Heart left ventricle (tissue), 13 donors: ENCODE measurements around the gene MYO5C.

ENCODE experiments used
- CTCF ChIP-seq, 12 donors: fragments of 200-600 bp; sonication (generic) in 4 of 12; IDR thresholded peaks; one replicate each; pipeline versions ENCODE4 v1.5.0 to v1.8.0; 2018 to 2022; ENCODE audit warnings: antibody characterized with exemption in 12 of 12, mild to moderate bottlenecking in 5 of 12
- POLR2A ChIP-seq, 2 donors: fragments of 450-650 bp; IDR thresholded peaks; one replicate each; pipeline ENCODE4 v1.6.1; 2017; ENCODE audit warnings: antibody characterized with exemption in 2 of 2, mild to moderate bottlenecking in 2 of 2, moderate library complexity in 2 of 2
- donor health status: ischemic (EF 13 %, LVEDD 7.1; RV severe dilation, severe dysfunction).
- donor health status: DM: no; HTN: yes; CAD: no.
- donor health status: DM: no; HTN: no; CAD: no.
- donor health status: ischemic (EF 25% LVEDD 6.9; RV normal size, moderate dysfunction).
- donor health status: ischemic (EF 25% LVEDD 5.7; RV mildly dilated, moderate dysfunction).
- donor health status: ischemic (EF 35%, LVEDD 5.7; RV mildly dilated, moderate dysfunction).
- donor health status: nonischemic (EF 11% LVEDD 7.7; RV severe dilation, severe dysfunction).
- donor health status: DM: yes; HTN: yes; CAD: no.
- donor health status: PGD.
- donor health status: ischemic (EF 29% LVEDD 5.4; RV normal size, mild dysfunction).
- donor health status: nonischemic (EF 23%, LVEDD 6.1; RV moderate dilation, normal function).

DNA sequence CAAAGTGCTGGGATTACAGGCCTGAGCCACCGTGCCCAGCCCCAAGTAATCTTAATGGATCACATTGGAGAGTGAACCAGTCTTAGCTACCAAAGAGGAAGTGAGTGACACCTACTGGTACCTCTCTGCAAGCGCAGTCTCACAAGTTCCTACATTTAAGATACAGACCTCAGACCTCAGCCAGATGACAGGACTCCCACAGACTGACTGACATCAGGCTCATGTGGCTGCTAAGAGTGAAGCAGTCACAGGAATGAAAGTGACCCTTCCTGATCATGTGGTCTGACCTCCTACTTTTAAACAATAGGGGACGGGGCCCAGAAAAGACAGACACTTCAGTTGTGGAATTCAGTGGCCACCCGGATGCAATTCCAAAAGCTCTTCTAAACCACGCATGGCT lies 68.1 kb downstream of the MYO5C start:
- TF ChIP-seq POLR2A (IDR thresholded peaks at IDR 0.05), result no peak
- TF ChIP-seq CTCF (IDR thresholded peaks at IDR 0.05), result peak; percentile 59 to 83 (median 76)
